ENCODE results near the gene LRRK1. TPM values are rescaled to one million over a fixed set of nuclear protein-coding genes. Genes with fewer than 3 reads are reported as not detected.

Gene LRRK1
- total RNA-seq, 4 donors from 2014 or later, result 17.0 to 46.3 (median 26.4) TPM

- Histone ChIP-seq H3K36me3 (no peaks in the 10 kb centered on the region), H3K27ac (no peak overlapping the region), H3K9me3 (no peaks in the 10 kb centered on the region), H3K4me1 (peaks cover 23% of the 10 kb centered on the region), H3K4me3 (no peak overlapping the region), H3K27me3 (no peaks in the 10 kb centered on the region)
- WGBS, result 82% methylated on average over 14 of the region's 16 CpGs
- no peak for TF ChIP-seq EP300 (IDR thresholded peaks at IDR 0.05)
- TF ChIP-seq POLR2AphosphoS5 (IDR thresholded peaks at IDR 0.05), result no peak
- no peak for TF ChIP-seq POLR2A (IDR thresholded peaks at IDR 0.05)
- no peak for DNase-seq (ENCODE audit: low spot score in 2 of 2)
Observed at GRCh38 chr15:101111570-101112262, 192.6 kb downstream of the LRRK1 start.

- 69% methylated on average over 16 of the region's 16 CpGs for WGBS
- TF ChIP-seq EP300 (IDR thresholded peaks at IDR 0.05) (no peak), POLR2AphosphoS5 (IDR thresholded peaks at IDR 0.05) (no peak), POLR2A (IDR thresholded peaks at IDR 0.05) (no peak)
- TF ChIP-seq, protein P1, sequence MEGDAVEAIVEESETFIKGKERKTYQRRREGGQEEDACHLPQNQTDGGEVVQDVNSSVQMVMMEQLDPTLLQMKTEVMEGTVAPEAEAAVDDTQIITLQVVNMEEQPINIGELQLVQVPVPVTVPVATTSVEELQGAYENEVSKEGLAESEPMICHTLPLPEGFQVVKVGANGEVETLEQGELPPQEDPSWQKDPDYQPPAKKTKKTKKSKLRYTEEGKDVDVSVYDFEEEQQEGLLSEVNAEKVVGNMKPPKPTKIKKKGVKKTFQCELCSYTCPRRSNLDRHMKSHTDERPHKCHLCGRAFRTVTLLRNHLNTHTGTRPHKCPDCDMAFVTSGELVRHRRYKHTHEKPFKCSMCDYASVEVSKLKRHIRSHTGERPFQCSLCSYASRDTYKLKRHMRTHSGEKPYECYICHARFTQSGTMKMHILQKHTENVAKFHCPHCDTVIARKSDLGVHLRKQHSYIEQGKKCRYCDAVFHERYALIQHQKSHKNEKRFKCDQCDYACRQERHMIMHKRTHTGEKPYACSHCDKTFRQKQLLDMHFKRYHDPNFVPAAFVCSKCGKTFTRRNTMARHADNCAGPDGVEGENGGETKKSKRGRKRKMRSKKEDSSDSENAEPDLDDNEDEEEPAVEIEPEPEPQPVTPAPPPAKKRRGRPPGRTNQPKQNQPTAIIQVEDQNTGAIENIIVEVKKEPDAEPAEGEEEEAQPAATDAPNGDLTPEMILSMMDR (IDR thresholded peaks at IDR 0.05), result no peak
- no peaks in the 10 kb centered on the region for H3K36me3 ChIP-seq
- H3K27me3 ChIP-seq, result no peaks in the 10 kb centered on the region
- H3K9me3 ChIP-seq, result no peaks in the 10 kb centered on the region
- H3K4me1 ChIP-seq, result peaks cover 23% of the 10 kb centered on the region
- H3K27ac ChIP-seq, result no peak overlapping the region
- no peak overlapping the region for H3K4me3 ChIP-seq
- no peak for DNase-seq (ENCODE audit: low spot score in 2 of 2)
Observed at GRCh38 chr15:101112336-101113113, 193.4 kb downstream of the LRRK1 start.

- Histone ChIP-seq H3K27me3 (no peaks in the 10 kb centered on the region), H3K9me3 (no peaks in the 10 kb centered on the region), H3K27ac (no peak overlapping the region), H3K4me1 (peaks cover 23% of the 10 kb centered on the region), H3K4me3 (no peak overlapping the region), H3K36me3 (no peaks in the 10 kb centered on the region)
- no peak for TF ChIP-seq POLR2A (IDR thresholded peaks at IDR 0.05)
- TF ChIP-seq POLR2AphosphoS5 (IDR thresholded peaks at IDR 0.05), result no peak
- no peak for TF ChIP-seq EP300 (IDR thresholded peaks at IDR 0.05)
- TF ChIP-seq, protein P1 (IDR thresholded peaks at IDR 0.05), result no peak
- no peak for DNase-seq (ENCODE audit: low spot score in 2 of 2)
- 88% methylated on average over 19 of the region's 19 CpGs for WGBS
Observed at GRCh38 chr15:101113114-101114005, 194.2 kb downstream of the LRRK1 start.

DNA sequence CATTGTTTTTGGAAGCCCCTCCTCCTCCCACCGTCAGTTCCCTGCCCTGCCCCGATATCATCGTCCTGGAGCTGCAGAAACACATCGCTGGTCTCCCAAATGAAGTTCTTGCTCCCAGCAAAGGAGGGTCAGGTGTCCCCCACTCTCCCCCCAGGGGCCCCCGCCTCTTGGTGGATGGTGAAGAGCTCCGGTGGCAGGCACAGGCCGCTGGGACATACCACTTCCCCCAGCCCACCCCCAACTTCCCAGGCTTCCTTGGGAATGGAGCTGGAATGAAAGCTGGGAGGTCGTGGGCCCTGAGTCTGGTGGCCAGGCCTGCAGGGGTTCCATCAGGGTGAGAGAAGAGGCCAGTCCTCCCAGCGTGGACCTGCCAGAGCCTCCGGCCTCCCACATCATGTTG is 195.0 kb downstream of the LRRK1 start:
- DNase-seq (ENCODE audit: low spot score in 2 of 2), result no peak
- WGBS, result 76% methylated on average over 9 of the region's 10 CpGs
- Histone ChIP-seq H3K9me3 (no peaks in the 10 kb centered on the region), H3K4me3 (no peak overlapping the region), H3K27ac (no peak overlapping the region), H3K36me3 (no peaks in the 10 kb centered on the region), H3K4me1 (peaks cover 23% of the 10 kb centered on the region), H3K27me3 (no peaks in the 10 kb centered on the region)
- TF ChIP-seq POLR2AphosphoS5 (IDR thresholded peaks at IDR 0.05) (no peak), POLR2A (IDR thresholded peaks at IDR 0.05) (no peak), EP300 (IDR thresholded peaks at IDR 0.05) (no peak)
- TF ChIP-seq, protein P1 (IDR thresholded peaks at IDR 0.05), result no peak

DNA sequence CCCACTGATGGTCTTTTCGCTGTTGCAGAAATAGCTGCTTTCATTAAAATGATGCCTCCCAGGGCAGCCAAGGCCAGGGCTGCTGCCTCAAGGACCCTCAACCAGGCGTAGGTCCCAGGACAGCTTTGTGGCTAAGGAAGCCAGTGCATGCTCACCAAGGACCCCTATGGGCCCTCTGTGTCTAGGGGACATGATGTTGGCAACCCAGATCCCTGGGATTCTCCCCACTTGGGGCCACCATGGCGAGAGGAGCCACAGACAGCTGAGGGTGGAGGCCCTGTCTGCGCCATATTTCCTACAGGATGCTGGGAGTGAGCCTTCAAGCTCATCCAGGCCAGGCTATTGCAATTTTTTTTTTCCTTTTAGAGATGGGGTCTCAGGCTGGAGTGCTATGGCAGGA is 195.5 kb downstream of the LRRK1 start:
- no peak for TF ChIP-seq POLR2A (IDR thresholded peaks at IDR 0.05)
- TF ChIP-seq, protein P1 (IDR thresholded peaks at IDR 0.05), result no peak
- no peak for TF ChIP-seq POLR2AphosphoS5 (IDR thresholded peaks at IDR 0.05)
- TF ChIP-seq EP300 (IDR thresholded peaks at IDR 0.05), result no peak
- WGBS, result 93% methylated on average over 2 of the region's 4 CpGs
- Histone ChIP-seq H3K27me3 (no peaks in the 10 kb centered on the region), H3K27ac (no peak overlapping the region), H3K36me3 (no peaks in the 10 kb centered on the region), H3K4me3 (no peak overlapping the region), H3K9me3 (no peaks in the 10 kb centered on the region), H3K4me1 (peaks cover 23% of the 10 kb centered on the region)
- DNase-seq (ENCODE audit: low spot score in 2 of 2), result no peak
